Neural cell (in vitro differentiated cells): Measurements from ENCODE around the gene IPO9. TPM values are rescaled to one million over a fixed set of nuclear protein-coding genes. Genes with fewer than 3 reads are reported as not detected.

Source experiments
- H2AFZ ChIP-seq: fragments of 200-600, 300-800 bp; sonication (generic), shearing (Covaris generic); 2 replicates; pipeline ENCODE4 v1.6.0; 2014; ENCODE audit warnings: low read depth, mild to moderate bottlenecking, antibody characterized with exemption, low read length, moderate library complexity
- H3F3A ChIP-seq: fragments of 200-600 bp; shearing (Covaris generic); 2 replicates; pipeline ENCODE4 v1.6.1; 2016; ENCODE audit warnings: mild to moderate bottlenecking, moderate library complexity, mixed read lengths, antibody characterized with exemption, low read length; ENCODE audit not compliant: insufficient read depth, poor library complexity, severe bottlenecking
- H3K27ac ChIP-seq: fragments of 200-600, 300-800 bp; sonication (generic), shearing (Covaris generic); 2 replicates; pipeline ENCODE4 v1.5.1; 2014; ENCODE audit warnings: mild to moderate bottlenecking, low read length, moderate library complexity
- H3K27me3 ChIP-seq: fragments of 300-800, 200-600 bp; sonication (generic), shearing (Covaris generic); 2 replicates; pipeline ENCODE4 v1.6.0; 2014; ENCODE audit warnings: mild to moderate bottlenecking, low read depth, low read length, moderate library complexity; ENCODE audit not compliant: insufficient read depth
- H3K36me3 ChIP-seq: fragments of 300-800, 200-600 bp; sonication (generic), shearing (Covaris generic); 2 replicates; pipeline ENCODE4 v1.5.1; 2014; ENCODE audit warnings: mild to moderate bottlenecking, antibody characterized with exemption, low read length, moderate library complexity; ENCODE audit not compliant: insufficient read depth
- H3K4me2 ChIP-seq: fragments of 300-800, 200-600 bp; sonication (generic), shearing (Covaris generic); 2 replicates; pipeline ENCODE4 v1.6.0; 2014; ENCODE audit warnings: mild to moderate bottlenecking, low read length
- H3K4me3 ChIP-seq: fragments of 300-800, 200-600 bp; sonication (generic), shearing (Covaris generic); 2 replicates; pipeline ENCODE4 v1.5.1; 2014; ENCODE audit warnings: mild to moderate bottlenecking, low read length, moderate library complexity
- H3K79me2 ChIP-seq: fragments of 200-600 bp; shearing (Covaris generic); replicated peaks from 2 replicates; pipeline ENCODE4 v1.6.0; 2014; ENCODE audit warnings: mild to moderate bottlenecking, low read length, moderate library complexity; ENCODE audit not compliant: insufficient read depth
- H3K9ac ChIP-seq: fragments of 300-800, 200-600 bp; sonication (generic), shearing (Covaris generic); 2 replicates; pipeline ENCODE4 v1.6.1; 2016; ENCODE audit warnings: mild to moderate bottlenecking, low read length, mixed read lengths
- H3K9me2 ChIP-seq: fragments of 200-600 bp; shearing (Covaris generic); 2 replicates; pipeline ENCODE4 v1.6.1; 2016; ENCODE audit warnings: mild to moderate bottlenecking, low read length, mixed read lengths; ENCODE audit not compliant: insufficient read depth
- H3K9me3 ChIP-seq: fragments of 200-600, 300-800 bp; sonication (generic), shearing (Covaris generic); 2 replicates; pipeline ENCODE4 v1.6.1; 2016; ENCODE audit warnings: mild to moderate bottlenecking, mixed run types, low read length, moderate library complexity, mixed read lengths
- H4K20me1 ChIP-seq: fragments of 200-600 bp; shearing (Covaris generic); 2 replicates; pipeline ENCODE4 v1.6.1; 2016; ENCODE audit warnings: mild to moderate bottlenecking, mixed run types; ENCODE audit not compliant: insufficient read depth
- CTCF ChIP-seq: fragments of 450-650 bp; IDR thresholded peaks from 2 replicates; pipeline ENCODE4 v1.5.1; 2014; ENCODE audit warnings: antibody characterized with exemption, mild to moderate bottlenecking, moderate library complexity; ENCODE audit not compliant: poor library complexity, severe bottlenecking
- EP300 ChIP-seq: fragments of 450-650 bp; conservative IDR thresholded peaks from 2 replicates; pipeline ENCODE4 v1.6.1; 2014; ENCODE audit warnings: antibody characterized with exemption, mild to moderate bottlenecking, moderate library complexity; ENCODE audit not compliant: poor library complexity, severe bottlenecking
- EZH2 ChIP-seq: fragments of 200-600, 300-800 bp; shearing (Covaris generic), sonication (generic); IDR thresholded peaks from 2 replicates; pipeline ENCODE4 v1.6.1; 2014; ENCODE audit warnings: antibody characterized with exemption, low read length, borderline replicate concordance, mild to moderate bottlenecking; ENCODE audit not compliant: insufficient read depth, poor library complexity, severe bottlenecking
- MXI1 ChIP-seq: fragments of 450-650 bp; conservative IDR thresholded peaks from 2 replicates; pipeline ENCODE4 v1.6.1; 2014; ENCODE audit warnings: antibody characterized with exemption, mild to moderate bottlenecking; ENCODE audit not compliant: poor library complexity, severe bottlenecking
- POLR2AphosphoS5 ChIP-seq: IDR thresholded peaks from 2 replicates; pipeline ENCODE4 v1.6.1; 2012
- RAD21 ChIP-seq: fragments of 450-650 bp; conservative IDR thresholded peaks from 2 replicates; pipeline ENCODE4 v1.6.1; 2014; ENCODE audit warnings: antibody characterized with exemption, mild to moderate bottlenecking, moderate library complexity
- REST ChIP-seq: IDR thresholded peaks from 2 replicates; pipeline ENCODE4 v1.6.1; 2012; ENCODE audit warnings: borderline replicate concordance
- SMC3 ChIP-seq: fragments of 450-650 bp; conservative IDR thresholded peaks from 2 replicates; pipeline ENCODE4 v1.6.1; 2014; ENCODE audit warnings: antibody characterized with exemption, mild to moderate bottlenecking, moderate library complexity; ENCODE audit not compliant: poor library complexity
- TAF1 ChIP-seq: IDR thresholded peaks from 2 replicates; pipeline ENCODE4 v1.6.1; 2012; ENCODE audit warnings: low read depth
- polyA plus RNA-seq: library from polyadenylated mRNA; depleted of rRNA; stranded (reverse); fragments of >200 nt; gene quantifications from 2 replicates; pipeline ENCODE4 v1.2.3, GENCODE V29; 2014

IPO9 gene
- polyA plus RNA-seq, 1 donor from 2014 or later, result 45.0 TPM

GRCh38 chr1:201825245-201825644, 3.7 kb upstream of the IPO9 start:
- H4K20me1 ChIP-seq, result no peaks in the 10 kb centered on the region
- H3K4me3 ChIP-seq, result no peak overlapping the region
- H3K27me3 ChIP-seq, result no peaks in the 10 kb centered on the region
- no peak overlapping the region for H2AFZ ChIP-seq
- H3K79me2 ChIP-seq, result peaks cover 16% of the 10 kb centered on the region
- H3K4me2 ChIP-seq, result no peak overlapping the region
- no peaks in the 10 kb centered on the region for H3K9me2 ChIP-seq
- no peak overlapping the region for H3K9ac ChIP-seq
- no peaks in the 10 kb centered on the region for H3F3A ChIP-seq
- H3K9me3 ChIP-seq, result no peaks in the 10 kb centered on the region
- H3K36me3 ChIP-seq, result peaks cover 20% of the 10 kb centered on the region
- no peak overlapping the region for H3K27ac ChIP-seq
- TF ChIP-seq REST (no peak), TAF1 (no peak), RAD21 (no peak), EZH2 (no peak), MXI1 (no peak), SMC3 (no peak), CTCF (no peak), POLR2AphosphoS5 (no peak), EP300 (no peak)

DNA sequence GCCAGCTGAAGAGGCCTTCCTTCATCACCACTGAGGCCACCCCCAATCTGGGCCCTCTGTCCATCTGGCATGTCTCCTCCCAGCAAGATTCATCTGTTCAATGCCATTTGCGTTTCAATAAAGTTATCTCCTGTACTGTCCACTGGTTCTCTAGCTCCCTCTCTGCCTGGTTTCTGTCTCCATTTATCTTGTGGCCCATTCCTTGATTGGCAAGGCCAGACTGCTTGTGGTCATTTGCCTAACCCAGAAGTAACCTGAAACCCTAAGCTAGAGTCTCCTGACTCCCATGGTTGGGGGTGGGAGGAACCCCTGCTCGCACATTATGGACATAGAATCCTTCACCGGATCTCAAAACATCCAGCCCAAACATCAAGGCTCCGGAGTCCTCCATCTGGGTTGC, 2.1 kb upstream of the IPO9 start:
- H3K9me2 ChIP-seq, result no peaks in the 10 kb centered on the region
- no peak overlapping the region for H3K9ac ChIP-seq
- H3K27ac ChIP-seq, result no peak overlapping the region
- no peak for TF ChIP-seq EZH2
- TF ChIP-seq TAF1, result no peak
- no peaks in the 10 kb centered on the region for H4K20me1 ChIP-seq
- no peak overlapping the region for H2AFZ ChIP-seq
- H3K9me3 ChIP-seq, result no peaks in the 10 kb centered on the region
- H3K79me2 ChIP-seq, result peaks cover 32% of the 10 kb centered on the region
- H3K4me2 ChIP-seq, result no peak overlapping the region
- no peaks in the 10 kb centered on the region for H3K27me3 ChIP-seq
- no peaks in the 10 kb centered on the region for H3F3A ChIP-seq
- H3K36me3 ChIP-seq, result peaks cover 19% of the 10 kb centered on the region
- H3K4me3 ChIP-seq, result no peak overlapping the region
